K562 treated with DMSO at 1 percent for 48 hours (cell line): ENCODE measurements around the gene MYBBP1A. TPM values are rescaled to one million over a fixed set of nuclear protein-coding genes. Genes with fewer than 3 reads are reported as not detected.

Experiments
- total RNA-seq: library from RNA; unstranded; fragments of 300-600 nt; gene quantifications from 2 replicates; pipeline ENCODE4 v1.2.3, GENCODE V29; 2022; ENCODE audit warnings: low replicate concordance; ENCODE audit errors: extremely low read depth

The MYBBP1A gene
- not detected in 2 replicates for total RNA-seq

GRCh38 chr17:4554997-4555799 is at the start of gene MYBBP1A:
Gene MYBBP1A, minus strand, starts transcription at chr17:4555384. Its CDS starts 60 bp downstream, at chr17:4555324.

GRCh38 chr17:4584101-4584916 is 29.1 kb upstream of the MYBBP1A start, which contains the start of gene SMTNL2:
Gene SMTNL2, plus strand, starts transcription at chr17:4584529. Its CDS starts 77 bp downstream, at chr17:4584606.

GRCh38 chr17:4560421-4560820 is 5.2 kb upstream of the MYBBP1A start, which contains the start of gene GGT6:
Gene GGT6, minus strand, starts transcription at chr17:4560577. Its CDS starts 56 bp downstream, at chr17:4560521.

GRCh38 chr17:4498461-4499397 is 56.5 kb downstream of the MYBBP1A start, which contains the start of gene SPNS2:
Gene SPNS2, plus strand, starts transcription at chr17:4498881. Its CDS starts 167 bp downstream, at chr17:4499048.

Other genes starting within 250 kb of the MYBBP1A start
- gene UBE2G1, start 188.7 kb downstream of the MYBBP1A start, total RNA-seq = not detected in 2 replicates
- not detected in 2 replicates for gene SPNS3, start 121.4 kb downstream of the MYBBP1A start, total RNA-seq
- gene SPNS2, start 56.5 kb downstream of the MYBBP1A start, total RNA-seq = not detected in 2 replicates
- gene GGT6, start 5.2 kb upstream of the MYBBP1A start, total RNA-seq = not detected in 2 replicates
- gene SMTNL2, start 29.1 kb upstream of the MYBBP1A start, total RNA-seq = not detected in 2 replicates
- gene ALOX15, start 86.3 kb upstream of the MYBBP1A start, total RNA-seq = not detected in 2 replicates
- gene PELP1, start 148.8 kb upstream of the MYBBP1A start, total RNA-seq = not detected in 2 replicates
- not detected in 2 replicates for gene ARRB2, start 155.2 kb upstream of the MYBBP1A start, total RNA-seq
- not detected in 2 replicates for gene MED11, start 176.0 kb upstream of the MYBBP1A start, total RNA-seq
- gene ZMYND15, start 184.4 kb upstream of the MYBBP1A start, total RNA-seq = not detected in 2 replicates
- not detected in 2 replicates for gene CXCL16, start 184.5 kb upstream of the MYBBP1A start, total RNA-seq
- not detected in 2 replicates for gene TM4SF5, start 216.5 kb upstream of the MYBBP1A start, total RNA-seq
- gene VMO1, start 231.0 kb upstream of the MYBBP1A start, total RNA-seq = not detected in 2 replicates
- gene GLTPD2, start 233.6 kb upstream of the MYBBP1A start, total RNA-seq = not detected in 2 replicates
- not detected in 2 replicates for gene PSMB6, start 240.8 kb upstream of the MYBBP1A start, total RNA-seq